ENCODE data around the gene IP6K3. TPM values are rescaled to one million over a fixed set of nuclear protein-coding genes. Genes with fewer than 3 reads are reported as not detected.

IP6K3 gene
- total RNA-seq, 1 donor from 2014 or later: not detected

DNA sequence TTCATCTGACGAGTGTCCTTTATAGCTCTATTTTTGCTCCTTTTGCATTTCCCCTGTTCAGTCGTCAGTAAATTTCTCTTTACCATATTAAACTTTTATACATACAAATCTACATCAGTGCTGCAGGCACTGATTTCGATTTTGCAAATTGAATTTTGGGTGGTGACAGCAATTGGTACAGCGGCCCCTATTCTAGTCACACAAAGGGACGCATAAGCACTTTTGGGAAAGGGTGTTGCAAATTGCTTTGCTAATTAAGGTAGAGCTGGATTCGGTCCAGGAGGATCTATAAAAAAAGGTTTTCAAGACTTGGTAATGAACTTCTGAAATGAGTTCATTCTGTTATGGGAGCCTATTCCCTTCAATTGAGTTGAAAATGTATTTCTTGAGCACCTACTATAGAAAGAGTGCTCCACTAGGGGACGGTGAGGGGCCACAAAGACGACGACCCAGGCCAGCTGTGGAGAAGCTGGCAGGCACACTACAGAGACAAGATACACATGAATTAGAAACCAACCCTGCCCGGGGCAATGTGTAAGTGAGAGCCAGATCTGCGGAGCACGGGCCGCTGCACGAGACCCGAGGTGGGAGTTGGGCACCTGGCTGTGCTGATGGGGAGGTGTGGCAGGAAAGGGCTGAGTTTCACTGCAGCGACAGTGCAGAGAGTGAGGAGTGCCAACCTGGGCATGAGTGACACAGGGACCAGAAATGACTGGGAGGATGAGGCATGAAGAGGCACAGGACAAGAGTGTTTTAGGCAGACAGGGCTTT lies 40.6 kb downstream of the IP6K3 start:
- DNase-seq (ENCODE audit: low read depth in 2 of 2): no peak

DNA sequence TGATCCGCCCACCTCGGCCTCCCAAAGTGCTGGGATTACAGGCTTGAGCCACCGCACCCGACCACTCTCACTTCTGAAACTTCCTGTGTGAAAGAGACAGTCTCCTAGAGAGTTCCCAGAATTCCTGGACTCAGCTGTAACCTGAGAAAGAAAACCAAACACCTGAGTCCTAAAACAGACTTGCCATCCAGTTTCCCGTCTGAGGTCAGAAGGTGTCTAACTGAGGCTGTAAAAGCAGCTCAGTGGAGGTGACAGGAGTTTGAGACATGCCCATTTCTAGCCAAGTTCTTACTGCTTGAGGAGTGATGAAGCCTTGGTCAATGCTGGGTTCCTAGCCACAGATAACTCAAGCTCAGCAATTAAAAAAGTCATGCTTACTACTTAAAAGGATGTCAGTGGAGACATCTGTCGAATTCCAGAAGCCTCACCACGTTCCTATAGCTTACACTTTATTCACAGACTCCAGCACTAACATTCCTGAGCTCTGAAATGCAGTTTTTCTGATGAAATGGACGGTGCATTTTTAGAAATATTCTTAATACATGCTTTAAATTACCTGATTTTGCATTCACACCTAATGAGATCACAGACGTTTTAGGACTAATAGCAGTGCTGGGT lies 41.3 kb downstream of the IP6K3 start:
- DNase-seq (ENCODE audit: low read depth in 2 of 2): no peak

DNA sequence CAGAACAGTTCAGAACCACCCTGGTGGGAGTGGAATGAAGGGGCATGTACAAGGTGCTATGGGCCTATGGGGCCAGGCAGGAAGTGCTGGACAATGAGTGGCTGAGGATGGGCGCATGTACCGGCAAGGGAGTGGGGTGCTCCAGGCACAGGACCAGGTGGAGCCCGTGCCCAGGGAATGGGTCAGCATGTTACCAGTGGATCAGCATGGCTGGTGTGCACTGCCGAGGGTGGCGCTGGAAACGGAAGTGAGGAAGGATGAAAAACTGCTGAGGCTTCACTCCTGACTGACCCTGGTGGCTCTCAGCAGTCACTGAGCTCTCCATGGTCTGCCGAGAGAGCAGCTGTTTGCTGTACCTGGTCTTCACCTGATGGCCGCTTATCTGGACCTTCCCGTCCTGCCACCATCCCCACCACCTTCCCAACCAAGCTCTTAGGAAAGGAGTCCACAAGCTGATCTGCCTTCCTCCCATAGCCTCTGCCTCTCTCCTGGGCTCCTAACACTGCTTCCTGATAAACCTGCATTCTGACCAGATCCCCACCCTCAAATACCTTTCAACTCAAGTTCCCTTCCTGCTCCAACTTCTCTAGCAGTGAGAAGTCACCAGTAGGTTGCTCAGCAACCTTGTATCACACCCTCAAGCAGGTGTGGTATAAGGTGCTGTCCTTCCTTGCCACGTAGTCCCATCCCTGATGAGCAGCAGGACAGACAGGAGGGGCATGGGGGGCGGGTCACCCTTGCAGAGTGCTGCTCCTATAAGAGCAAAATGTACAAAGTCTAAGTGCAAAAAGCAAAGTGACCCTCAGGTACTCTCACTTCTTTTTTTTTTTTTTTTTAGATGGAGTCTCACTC lies 42.3 kb downstream of the IP6K3 start:
- DNase-seq (ENCODE audit: low read depth in 2 of 2): no peak

DNA sequence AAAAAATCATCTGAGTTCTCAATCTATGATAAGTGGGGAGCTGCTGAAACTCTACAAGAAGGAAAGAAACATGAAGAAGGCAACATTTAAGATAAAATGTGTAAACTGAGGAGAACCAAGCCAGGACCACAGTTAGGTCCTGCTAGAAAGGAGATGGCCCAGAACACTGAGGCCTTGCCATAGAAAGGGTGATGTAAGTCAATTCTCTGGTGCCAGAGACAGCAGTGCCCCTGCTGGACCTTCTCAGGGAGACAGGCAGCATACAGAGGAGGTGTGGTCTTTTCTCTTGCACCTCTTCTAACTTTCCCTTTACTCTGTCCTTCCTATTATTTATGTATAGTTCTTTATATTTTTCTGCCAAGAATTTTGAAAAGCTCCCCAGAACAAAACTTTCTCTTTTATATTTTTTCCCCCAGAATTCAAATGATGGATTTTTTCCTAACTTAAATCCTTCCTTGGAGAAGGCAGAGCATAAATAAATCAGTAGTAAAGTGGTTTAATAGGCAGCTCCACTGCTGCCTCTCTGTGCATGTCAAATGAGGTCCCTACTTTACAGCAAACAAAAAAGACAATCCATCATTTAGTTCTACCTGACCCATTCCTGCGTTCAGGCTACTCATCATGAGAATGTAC lies 44.2 kb downstream of the IP6K3 start:
- peak; percentile 54 to 71 for DNase-seq (ENCODE audit: low read depth in 2 of 2)

DNA sequence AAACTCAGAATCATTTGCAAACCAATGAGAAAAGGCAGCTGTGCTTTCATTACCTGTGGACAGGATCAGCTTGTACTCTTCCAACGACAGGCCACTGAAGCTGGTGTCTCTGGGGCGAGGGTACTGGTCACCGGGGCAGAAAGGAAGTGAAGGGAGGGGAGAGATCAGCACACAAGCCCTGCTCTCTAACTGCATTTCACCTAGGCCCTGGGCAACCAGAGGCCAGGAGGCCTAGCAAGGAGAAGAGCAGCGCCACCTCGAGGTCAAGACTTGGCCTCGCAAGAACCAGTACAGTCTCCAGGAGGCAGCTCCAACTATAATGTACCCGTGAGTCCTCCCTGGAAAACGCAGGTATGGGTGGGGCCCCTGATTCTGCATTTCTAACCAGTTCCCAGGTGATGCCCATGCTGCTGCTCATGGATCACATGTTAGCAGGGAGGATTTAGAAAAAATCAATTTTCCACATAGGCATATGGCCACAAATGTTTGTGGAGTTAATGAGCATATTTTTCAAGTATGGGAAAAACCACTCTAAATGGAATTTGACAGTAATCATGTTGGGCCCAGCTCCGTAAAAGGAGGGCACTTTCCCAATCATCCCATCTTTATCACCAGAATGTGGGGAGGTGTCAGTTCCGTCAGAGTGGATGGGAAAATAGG lies 46.2 kb downstream of the IP6K3 start:
- DNase-seq (ENCODE audit: low read depth in 2 of 2): peak in 1 of 2 donors; percentile 83

DNA sequence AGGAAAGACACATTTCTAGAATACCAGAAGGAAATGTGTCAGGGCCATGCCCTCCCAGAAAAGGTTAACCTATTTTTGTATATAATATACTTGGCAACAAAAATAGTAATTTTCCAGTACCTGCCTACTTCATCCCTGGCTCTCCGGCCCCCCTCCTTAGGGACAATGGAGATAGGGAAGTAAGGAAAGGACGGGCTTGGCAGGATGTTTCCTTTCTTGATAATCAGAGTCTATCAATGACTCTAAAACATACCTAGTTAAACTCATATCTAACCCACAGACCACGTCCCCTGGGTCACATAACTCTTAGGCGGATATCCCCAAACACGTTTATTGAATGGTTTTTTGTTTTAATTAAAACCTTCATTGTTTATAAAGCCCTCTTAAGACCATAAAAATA lies 47.0 kb downstream of the IP6K3 start:
- DNase-seq (ENCODE audit: low read depth in 2 of 2): peak in 1 of 2 donors; percentile 15

DNA sequence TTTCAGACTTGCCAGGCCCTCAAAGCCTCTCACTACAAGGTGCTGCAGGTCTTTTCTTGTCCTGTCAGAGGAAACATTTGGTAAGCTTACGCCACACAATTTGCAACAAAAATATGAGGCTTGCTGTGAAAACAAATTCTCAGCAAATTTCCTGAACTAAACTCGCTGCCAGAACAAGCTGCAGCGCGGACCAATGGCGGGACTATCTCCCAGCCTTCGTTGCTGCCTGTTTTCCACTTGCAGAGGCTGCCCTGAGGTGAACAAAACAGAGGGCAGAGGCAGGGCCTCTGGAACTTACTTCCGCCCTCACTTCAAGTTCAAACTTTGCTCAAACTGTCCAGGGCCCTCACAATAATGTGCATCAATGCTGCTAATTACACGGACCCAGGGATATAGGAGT lies 47.6 kb downstream of the IP6K3 start:
- peak; percentile 61 to 75 for DNase-seq (ENCODE audit: low read depth in 2 of 2)

DNA sequence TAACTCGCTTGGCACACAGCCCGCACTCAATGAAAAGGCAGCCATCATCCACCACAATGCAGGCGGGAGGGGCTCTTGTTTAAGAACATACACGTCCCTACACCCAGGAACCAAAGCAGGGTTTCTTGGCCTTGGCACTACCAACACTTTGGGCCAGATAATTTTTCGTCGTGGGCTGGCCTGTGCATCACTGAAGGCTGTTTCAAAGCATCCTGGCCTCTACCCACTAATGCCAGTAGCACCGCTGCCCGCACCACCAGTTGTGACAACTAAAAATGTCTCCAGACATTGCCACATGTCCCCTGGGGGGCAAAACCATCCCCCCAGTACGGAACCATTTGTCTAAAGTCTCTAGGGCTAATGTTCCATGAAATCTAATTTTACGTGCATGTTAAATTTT lies 48.2 kb downstream of the IP6K3 start:
- DNase-seq (ENCODE audit: low read depth in 2 of 2): no peak

DNA sequence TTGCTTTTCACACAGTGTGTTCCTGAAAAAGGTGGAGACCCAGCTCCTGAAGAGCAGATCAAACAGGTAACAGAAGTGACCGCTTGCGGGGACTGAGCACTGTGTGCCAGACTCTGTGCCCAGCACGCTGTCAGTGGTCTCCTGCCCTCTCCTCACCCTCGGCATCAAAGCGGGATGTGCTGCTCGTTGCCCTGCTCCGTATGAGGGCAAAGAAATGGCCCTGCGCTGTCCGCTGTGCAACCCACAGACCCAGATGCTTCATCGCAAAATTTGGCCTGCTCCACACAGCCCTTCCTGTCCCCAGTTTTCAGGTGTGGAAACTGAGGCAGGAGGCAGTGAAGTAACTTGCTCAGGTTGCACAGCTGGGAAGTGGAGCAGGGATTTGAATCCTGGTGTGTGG lies 48.9 kb downstream of the IP6K3 start:
- no peak for DNase-seq (ENCODE audit: low read depth in 2 of 2)

DNA sequence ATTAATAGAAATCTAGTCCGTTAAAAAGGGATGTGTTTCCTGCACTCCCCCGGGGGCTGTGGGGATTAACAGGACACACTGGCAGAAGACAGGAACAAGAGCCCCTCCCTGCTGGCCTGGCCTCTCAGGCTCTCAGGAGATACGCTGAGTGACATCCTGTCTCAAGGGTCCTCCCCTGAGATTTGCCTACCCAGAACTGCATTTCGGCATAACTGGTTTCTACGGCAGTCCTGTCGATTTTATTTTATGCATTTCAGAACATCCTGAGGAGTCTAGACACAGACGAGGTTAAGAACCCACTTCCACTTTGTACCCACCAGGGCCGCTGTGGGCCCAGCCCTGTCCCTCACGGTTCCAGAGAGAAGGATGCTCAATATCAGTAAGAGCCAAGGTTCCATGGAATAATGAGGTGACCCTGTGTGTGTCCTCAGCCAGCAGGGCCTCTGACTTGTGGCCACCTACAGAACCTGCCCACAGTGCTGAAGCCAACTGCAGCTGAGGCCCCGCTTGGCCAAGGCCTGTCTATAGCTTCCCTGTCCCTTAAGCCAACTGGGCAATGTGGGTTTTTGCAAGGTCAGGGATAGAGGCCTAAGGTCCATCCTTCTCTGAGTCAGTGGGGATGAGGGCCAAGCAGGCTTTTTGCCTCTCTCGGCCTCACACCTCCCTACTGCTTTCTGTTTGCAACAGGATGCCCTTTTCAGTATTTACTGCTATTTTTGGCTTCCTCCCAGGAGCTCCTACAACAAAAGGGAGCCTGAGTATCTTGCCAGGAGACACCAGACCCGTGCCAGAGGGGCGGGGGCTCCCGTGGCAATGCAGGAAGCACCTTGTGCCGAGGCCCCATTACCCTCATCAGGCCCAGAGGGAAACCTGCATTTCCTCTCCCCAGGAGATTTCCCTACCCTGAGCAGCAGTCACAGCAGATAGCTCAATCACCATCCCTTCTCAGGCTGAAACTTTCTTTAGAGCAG lies 49.9 kb downstream of the IP6K3 start:
- DNase-seq (ENCODE audit: low read depth in 2 of 2): peak; percentile 86 to 99

DNA sequence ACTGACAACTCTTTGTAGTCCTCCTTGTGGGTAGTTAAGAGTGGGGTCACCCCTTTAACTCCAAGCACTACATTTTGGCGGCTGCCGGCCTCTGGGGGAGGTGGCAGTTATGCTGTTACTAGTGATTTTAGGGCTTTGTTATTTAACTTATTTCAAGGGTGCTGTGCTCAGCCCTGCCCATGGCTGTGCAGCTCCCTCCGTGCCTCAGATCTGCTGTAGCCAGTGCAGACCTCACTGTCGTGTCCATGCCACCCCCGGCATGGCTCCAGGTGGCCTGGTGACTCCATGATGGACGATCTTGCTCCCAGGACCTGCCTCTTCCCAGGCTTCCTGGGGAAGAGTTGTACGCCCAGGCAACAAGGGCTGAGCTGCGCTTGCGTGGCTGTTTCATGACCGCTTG lies 50.6 kb downstream of the IP6K3 start:
- DNase-seq (ENCODE audit: low read depth in 2 of 2): peak in 1 of 2 donors; percentile 8

DNA sequence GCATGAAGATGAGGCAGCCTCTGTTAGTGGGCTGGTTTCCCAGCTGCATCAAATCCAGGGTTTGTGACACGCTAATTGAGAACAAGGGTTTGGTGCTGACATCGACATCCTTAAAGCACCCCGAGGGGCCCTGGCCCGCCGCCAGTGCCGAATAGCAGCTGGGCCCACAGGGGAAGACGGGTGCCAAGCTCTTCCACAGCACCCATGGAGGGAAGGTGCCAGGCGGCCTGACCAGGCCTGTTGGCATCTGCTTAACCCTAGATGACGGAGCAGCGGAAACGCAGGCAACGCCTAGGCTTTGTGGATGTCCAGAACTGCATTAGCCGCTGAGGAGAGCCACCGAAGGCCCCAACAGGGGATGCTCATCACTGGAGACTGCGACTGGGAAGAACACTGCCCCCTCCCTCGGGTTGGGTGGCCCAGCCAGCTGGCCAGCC lies 51.2 kb downstream of the IP6K3 start:
- no peak for DNase-seq (ENCODE audit: low read depth in 2 of 2)

DNA sequence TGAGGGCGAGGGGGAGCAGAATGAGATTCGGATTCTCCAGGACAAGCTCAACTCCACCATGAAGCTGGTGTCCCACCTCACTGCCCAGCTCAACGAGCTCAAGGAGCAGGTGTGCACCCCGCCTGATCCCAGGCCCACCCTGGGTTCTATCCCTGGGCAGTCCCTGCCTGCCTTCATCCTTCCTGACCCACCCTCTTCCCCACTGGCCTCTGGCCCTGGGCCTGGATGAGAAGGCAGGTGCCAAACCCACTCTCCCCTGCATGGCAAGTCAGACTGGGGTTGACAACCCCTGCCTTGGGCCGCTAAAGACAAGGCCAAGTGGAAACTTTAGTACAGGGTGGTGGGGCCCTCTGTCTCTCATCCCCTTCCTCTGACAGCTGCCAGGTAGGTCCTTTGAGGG lies 51.7 kb downstream of the IP6K3 start:
- no peak for DNase-seq (ENCODE audit: low read depth in 2 of 2)

DNA sequence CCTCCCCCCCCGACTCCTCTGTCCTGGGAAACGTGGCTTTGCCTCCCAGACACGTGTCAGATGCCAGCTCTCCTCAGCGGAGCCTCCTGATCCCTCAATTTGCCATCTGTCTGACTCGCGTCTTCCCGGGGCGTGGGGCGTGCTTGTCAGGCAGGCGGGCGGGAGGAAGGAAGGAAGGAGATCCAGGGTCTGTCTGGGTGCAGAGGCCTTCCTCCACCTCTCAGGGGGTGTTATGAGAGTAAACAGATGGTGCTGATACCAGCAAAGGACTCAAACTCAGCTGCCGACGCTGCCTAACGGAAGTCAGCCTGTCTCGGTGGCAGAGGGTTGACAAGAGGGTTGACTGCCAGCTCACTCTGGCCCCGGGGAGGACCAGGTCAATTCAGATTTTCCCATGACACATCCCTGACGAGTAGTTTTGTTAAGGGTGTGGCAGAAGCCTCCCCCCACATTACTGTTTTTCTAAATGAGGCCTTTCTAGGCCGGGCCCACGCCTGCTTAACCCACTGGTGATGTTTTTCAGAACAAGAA lies 52.2 kb downstream of the IP6K3 start:
- DNase-seq (ENCODE audit: low read depth in 2 of 2): peak; percentile 55 to 87

DNA sequence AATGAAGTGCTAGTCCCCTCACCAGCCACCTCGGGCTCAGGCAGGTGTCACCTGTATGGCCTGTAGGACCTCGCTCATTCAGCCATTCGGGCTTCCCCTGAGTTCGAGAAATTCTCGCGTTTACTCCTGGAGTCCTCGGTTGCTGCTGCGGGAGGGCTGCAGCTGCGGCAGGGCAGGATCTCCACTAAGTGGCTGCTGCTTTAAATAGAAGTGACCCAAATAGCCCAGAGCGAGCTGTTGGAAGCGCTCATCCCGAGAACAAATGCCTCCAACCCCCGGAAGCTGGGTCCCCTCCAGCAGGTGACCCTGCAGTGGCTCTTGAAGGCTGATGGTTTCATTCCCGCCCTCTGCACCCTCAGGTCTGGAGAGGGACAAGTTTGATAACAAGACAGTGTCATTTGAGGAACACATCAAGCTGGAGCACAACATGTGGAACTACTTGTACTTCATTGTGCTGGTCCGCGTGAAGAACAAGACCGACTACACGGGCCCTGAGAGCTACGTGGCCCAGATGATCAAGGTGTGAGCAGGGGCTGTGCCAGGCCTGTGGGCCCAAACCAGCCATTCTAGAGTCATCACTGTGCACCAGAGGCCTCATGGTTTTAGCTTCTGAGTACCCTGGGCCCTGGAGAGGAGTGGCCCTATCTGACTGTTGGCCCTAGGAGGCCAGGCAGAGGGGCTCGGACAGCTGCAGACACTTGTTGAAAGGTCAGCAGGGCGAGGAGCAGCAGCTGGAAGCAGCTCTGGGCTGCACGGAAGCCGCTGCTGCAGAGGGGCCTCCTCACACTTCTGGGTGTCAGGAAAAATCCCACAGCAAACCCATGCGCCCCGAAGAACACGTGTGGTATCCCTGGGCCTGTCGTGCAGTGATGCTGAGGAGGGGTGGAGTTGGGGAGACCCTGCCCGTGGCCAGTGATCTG lies 53.3 kb downstream of the IP6K3 start:
- no peak for DNase-seq (ENCODE audit: low read depth in 2 of 2)

DNA sequence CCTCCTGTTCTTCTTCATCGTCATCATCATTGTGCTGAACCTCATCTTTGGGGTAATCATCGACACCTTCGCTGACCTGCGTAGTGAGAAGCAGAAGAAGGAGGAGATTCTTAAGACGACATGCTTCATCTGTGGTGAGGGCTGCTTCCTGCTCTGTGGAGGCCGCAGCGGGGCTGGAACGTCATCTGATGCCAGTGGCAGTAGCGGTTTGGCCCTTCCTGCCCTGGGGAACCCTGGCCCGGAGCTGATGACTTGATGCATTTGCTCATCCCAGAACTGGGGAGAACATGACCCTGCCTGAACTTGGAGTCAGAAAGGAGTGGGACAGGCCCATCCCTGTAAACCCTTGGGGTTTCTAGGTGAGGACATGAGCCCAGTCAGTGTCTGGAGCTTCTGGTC lies 53.9 kb downstream of the IP6K3 start:
- peak in 1 of 2 donors; percentile 24 for DNase-seq (ENCODE audit: low read depth in 2 of 2)

DNA sequence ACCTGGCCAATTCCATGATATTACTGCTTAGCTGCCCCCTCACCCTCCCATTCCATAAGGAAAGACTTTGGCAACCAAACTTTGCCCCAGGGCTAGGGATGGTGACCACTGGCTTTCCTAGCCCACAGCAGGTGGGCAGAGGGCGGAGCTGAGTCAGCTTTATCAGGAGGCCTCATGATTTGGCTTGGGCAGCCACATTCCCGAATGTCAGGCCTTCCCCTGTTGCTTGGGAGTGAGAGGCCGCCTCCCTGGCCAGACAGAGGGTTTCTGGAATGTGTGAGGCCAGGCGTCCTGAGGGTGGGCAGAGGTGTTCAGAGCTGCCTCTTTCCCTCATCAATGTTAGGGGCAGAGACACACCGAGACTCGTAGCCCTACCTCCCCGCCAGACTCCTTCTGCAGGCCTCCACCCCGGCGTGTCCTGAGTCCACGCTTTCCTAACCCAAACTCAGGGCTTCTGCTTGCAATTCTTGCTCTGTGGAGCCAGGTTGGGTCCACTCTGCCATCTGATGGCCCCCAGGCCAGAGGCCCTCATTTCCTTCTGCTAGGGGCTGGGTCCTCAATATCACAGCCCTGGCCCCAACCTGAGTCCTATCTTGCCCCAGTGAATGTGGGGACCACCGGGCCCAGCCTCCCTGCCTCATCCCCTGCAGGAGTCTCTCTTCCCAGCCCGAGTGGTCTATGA lies 54.5 kb downstream of the IP6K3 start:
- DNase-seq (ENCODE audit: low read depth in 2 of 2): no peak

DNA sequence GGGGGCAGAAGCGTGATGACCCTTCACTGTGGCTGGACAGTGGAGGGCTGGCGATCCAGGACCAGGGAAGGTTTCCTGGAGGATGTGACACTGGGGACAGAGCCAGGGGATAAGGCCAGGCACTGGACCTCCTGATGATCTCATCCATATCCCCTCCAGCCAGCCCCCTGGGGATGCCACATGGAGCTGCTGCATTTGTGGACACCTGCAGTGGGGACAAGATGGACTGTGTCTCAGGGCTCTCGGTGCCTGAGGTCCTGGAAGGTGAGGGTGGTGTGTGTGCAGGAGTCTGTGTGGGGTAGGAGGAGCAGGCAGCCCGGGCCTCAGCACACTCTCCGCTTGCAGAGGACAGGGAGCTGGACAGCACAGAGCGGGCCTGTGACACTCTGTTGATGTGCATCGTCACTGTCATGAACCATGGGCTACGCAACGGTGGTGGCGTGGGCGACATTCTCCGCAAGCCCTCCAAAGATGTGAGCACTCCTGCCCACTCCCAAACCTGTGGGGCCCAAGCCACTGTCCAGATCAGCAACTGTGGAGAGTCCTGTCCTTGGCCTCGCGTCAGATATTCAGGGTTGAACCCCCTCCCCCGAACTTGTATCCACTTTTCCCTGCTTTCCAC lies 55.1 kb downstream of the IP6K3 start:
- DNase-seq (ENCODE audit: low read depth in 2 of 2): no peak

Data from dermis microvascular lymphatic vessel endothelial cell (primary cell).